GM23338 (cell line): ENCODE data around the gene TMEM11. TPM values are rescaled to one million over a fixed set of nuclear protein-coding genes. Genes with fewer than 3 reads are reported as not detected.

Source experiments
- CREB1 ChIP-seq: fragments of 250-450 bp; sonication (Bioruptor Pico); IDR thresholded peaks from 2 replicates; pipeline ENCODE4 v1.5.0; 2020; ENCODE audit warnings: low read depth, mild to moderate bottlenecking, moderate library complexity
- EZH2phosphoT487 ChIP-seq: fragments of 200-600 bp; sonication (generic); IDR thresholded peaks from one replicate; pipeline ENCODE4 v1.8.1; 2018; ENCODE audit warnings: antibody characterized with exemption; ENCODE audit not compliant: unreplicated experiment
- NANOG ChIP-seq: IDR thresholded peaks from 2 replicates; pipeline ENCODE4 v1.6.1; 2016; ENCODE audit warnings: antibody characterized with exemption, borderline replicate concordance
- STAT1 ChIP-seq: IDR thresholded peaks from one replicate; pipeline ENCODE4 v1.6.1; 2016; ENCODE audit warnings: antibody characterized with exemption; ENCODE audit not compliant: unreplicated experiment
- ZNF114 ChIP-seq: fragments of 250-450 bp; sonication (Bioruptor Pico); IDR thresholded peaks from 2 replicates; pipeline ENCODE4 v1.5.0; 2020; ENCODE audit warnings: mild to moderate bottlenecking, moderate library complexity
- polyA plus RNA-seq: library from polyadenylated mRNA; unstranded; fragments of >200 nt; fragmentation: Nextera tagmentation; extraction: Ambion mirVana; gene quantifications from 2 replicates; pipeline ENCODE4 v1.2.1, GENCODE V29; 2016
- total RNA-seq: library from RNA; depleted of rRNA; stranded (reverse); fragments of >200 nt; shearing (Covaris generic); gene quantifications from 2 replicates; pipeline ENCODE4 v1.2.3, GENCODE V29; 2014
- TF ChIP-seq, protein P1 (sequence below): IDR thresholded peaks from one replicate; pipeline ENCODE4 v1.6.1; 2018; ENCODE audit warnings: antibody characterized with exemption; ENCODE audit not compliant: unreplicated experiment
- TF ChIP-seq, protein P2 (sequence below): fragments of 250-450 bp; sonication (Bioruptor Pico); IDR thresholded peaks from 2 replicates; pipeline ENCODE4 v1.5.0; 2020; ENCODE audit warnings: mild to moderate bottlenecking, moderate library complexity

Gene TMEM11
- total and polyA plus RNA-seq, 2 experiments from 2014 or later, result 38.5 to 90.2 TPM

DNA sequence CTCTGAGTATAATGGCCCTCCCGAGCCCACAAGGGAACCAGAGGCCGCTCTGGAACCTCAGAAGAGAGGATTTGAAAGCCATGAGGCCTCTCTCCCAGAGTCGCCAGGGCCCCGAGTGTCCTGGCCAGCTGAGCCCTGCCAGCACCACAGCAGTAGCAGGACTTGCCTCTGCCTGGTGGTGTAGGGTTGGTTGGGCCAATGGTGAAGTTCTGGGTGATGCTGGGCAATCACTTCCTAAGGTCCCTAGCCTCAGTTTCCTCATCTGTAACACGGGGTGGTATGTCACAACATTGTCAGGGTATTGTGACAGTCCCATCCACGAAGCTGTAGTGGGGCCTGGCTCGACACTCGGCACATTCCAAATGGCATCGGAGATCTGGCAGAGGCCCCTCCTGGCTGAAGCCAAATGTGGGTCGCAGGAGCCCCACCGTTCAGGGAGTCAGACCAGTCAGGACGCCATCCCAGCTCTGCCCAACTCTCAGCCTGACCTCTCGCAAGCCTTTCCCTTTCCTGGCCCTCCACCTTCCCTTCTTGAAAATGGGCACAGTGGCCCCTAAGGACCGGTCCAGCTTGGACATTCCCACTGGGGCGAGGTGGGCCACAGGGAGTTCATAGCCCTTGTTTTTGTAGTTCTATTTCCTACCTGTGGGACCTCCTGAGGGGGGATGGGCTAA lies 37.5 kb upstream of the TMEM11 start (continued):
- TF ChIP-seq, protein P1, sequence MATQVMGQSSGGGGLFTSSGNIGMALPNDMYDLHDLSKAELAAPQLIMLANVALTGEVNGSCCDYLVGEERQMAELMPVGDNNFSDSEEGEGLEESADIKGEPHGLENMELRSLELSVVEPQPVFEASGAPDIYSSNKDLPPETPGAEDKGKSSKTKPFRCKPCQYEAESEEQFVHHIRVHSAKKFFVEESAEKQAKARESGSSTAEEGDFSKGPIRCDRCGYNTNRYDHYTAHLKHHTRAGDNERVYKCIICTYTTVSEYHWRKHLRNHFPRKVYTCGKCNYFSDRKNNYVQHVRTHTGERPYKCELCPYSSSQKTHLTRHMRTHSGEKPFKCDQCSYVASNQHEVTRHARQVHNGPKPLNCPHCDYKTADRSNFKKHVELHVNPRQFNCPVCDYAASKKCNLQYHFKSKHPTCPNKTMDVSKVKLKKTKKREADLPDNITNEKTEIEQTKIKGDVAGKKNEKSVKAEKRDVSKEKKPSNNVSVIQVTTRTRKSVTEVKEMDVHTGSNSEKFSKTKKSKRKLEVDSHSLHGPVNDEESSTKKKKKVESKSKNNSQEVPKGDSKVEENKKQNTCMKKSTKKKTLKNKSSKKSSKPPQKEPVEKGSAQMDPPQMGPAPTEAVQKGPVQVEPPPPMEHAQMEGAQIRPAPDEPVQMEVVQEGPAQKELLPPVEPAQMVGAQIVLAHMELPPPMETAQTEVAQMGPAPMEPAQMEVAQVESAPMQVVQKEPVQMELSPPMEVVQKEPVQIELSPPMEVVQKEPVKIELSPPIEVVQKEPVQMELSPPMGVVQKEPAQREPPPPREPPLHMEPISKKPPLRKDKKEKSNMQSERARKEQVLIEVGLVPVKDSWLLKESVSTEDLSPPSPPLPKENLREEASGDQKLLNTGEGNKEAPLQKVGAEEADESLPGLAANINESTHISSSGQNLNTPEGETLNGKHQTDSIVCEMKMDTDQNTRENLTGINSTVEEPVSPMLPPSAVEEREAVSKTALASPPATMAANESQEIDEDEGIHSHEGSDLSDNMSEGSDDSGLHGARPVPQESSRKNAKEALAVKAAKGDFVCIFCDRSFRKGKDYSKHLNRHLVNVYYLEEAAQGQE, result no peak
- TF ChIP-seq CREB1 (CRISPR knock-in tag) (no peak), STAT1 (no peak), ZNF114 (CRISPR knock-in tag) (no peak), EZH2phosphoT487 (no peak), NANOG (no peak)
- TF ChIP-seq, protein P2, sequence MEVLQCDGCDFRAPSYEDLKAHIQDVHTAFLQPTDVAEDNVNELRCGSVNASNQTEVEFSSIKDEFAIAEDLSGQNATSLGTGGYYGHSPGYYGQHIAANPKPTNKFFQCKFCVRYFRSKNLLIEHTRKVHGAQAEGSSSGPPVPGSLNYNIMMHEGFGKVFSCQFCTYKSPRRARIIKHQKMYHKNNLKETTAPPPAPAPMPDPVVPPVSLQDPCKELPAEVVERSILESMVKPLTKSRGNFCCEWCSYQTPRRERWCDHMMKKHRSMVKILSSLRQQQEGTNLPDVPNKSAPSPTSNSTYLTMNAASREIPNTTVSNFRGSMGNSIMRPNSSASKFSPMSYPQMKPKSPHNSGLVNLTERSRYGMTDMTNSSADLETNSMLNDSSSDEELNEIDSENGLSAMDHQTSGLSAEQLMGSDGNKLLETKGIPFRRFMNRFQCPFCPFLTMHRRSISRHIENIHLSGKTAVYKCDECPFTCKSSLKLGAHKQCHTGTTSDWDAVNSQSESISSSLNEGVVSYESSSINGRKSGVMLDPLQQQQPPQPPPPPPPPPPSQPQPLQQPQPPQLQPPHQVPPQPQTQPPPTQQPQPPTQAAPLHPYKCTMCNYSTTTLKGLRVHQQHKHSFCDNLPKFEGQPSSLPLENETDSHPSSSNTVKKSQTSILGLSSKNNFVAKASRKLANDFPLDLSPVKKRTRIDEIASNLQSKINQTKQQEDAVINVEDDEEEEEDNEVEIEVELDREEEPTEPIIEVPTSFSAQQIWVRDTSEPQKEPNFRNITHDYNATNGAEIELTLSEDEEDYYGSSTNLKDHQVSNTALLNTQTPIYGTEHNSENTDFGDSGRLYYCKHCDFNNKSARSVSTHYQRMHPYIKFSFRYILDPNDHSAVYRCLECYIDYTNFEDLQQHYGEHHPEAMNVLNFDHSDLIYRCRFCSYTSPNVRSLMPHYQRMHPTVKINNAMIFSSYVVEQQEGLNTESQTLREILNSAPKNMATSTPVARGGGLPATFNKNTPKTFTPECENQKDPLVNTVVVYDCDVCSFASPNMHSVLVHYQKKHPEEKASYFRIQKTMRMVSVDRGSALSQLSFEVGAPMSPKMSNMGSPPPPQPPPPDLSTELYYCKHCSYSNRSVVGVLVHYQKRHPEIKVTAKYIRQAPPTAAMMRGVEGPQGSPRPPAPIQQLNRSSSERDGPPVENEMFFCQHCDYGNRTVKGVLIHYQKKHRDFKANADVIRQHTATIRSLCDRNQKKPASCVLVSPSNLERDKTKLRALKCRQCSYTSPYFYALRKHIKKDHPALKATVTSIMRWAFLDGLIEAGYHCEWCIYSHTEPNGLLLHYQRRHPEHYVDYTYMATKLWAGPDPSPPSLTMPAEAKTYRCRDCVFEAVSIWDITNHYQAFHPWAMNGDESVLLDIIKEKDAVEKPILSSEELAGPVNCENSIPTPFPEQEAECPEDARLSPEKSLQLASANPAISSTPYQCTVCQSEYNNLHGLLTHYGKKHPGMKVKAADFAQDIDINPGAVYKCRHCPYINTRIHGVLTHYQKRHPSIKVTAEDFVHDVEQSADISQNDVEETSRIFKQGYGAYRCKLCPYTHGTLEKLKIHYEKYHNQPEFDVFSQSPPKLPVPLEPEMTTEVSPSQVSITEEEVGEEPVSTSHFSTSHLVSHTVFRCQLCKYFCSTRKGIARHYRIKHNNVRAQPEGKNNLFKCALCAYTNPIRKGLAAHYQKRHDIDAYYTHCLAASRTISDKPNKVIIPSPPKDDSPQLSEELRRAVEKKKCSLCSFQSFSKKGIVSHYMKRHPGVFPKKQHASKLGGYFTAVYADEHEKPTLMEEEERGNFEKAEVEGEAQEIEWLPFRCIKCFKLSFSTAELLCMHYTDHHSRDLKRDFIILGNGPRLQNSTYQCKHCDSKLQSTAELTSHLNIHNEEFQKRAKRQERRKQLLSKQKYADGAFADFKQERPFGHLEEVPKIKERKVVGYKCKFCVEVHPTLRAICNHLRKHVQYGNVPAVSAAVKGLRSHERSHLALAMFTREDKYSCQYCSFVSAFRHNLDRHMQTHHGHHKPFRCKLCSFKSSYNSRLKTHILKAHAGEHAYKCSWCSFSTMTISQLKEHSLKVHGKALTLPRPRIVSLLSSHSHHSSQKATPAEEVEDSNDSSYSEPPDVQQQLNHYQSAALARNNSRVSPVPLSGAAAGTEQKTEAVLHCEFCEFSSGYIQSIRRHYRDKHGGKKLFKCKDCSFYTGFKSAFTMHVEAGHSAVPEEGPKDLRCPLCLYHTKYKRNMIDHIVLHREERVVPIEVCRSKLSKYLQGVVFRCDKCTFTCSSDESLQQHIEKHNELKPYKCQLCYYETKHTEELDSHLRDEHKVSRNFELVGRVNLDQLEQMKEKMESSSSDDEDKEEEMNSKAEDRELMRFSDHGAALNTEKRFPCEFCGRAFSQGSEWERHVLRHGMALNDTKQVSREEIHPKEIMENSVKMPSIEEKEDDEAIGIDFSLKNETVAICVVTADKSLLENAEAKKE (CRISPR knock-in tag), result no peak
